HL-60 (cell line): Measurements from ENCODE around the gene SDHC.
A peak's percentile ranks its signal among the peaks of the same experiment; 100 is the strongest.

Experiments used
- CTCF ChIP-seq: IDR thresholded peaks from one replicate; pipeline ENCODE4 v1.5.1; 2011; ENCODE audit warnings: low read length, control low read depth, inconsistent platforms; ENCODE audit not compliant: insufficient read depth
- POLR2AphosphoS5 ChIP-seq: IDR thresholded peaks from 2 replicates; pipeline ENCODE4 v1.6.1; 2012; ENCODE audit warnings: low read depth
- REST ChIP-seq: IDR thresholded peaks from 2 replicates; pipeline ENCODE4 v1.6.1; 2012; ENCODE audit warnings: low read depth; ENCODE audit not compliant: insufficient replicate concordance

- TF ChIP-seq CTCF (peak; percentile 14), POLR2AphosphoS5 (peak; percentile 81), REST (peak; percentile 19)
Measured at GRCh38 chr1:161399257-161399998, 85.2 kb downstream of the SDHC start.
